ENCODE results near the gene PDE4DIP.
"Not testable (repeated sequence)": the region's sequence is repeated elsewhere in the genome, so short reads cannot be mapped to it uniquely, and the experiment has no call there.

- TF ChIP-seq POLR2AphosphoS5 (IDR thresholded peaks at IDR 0.05) = not testable (repeated sequence)
- TF ChIP-seq, protein P1, sequence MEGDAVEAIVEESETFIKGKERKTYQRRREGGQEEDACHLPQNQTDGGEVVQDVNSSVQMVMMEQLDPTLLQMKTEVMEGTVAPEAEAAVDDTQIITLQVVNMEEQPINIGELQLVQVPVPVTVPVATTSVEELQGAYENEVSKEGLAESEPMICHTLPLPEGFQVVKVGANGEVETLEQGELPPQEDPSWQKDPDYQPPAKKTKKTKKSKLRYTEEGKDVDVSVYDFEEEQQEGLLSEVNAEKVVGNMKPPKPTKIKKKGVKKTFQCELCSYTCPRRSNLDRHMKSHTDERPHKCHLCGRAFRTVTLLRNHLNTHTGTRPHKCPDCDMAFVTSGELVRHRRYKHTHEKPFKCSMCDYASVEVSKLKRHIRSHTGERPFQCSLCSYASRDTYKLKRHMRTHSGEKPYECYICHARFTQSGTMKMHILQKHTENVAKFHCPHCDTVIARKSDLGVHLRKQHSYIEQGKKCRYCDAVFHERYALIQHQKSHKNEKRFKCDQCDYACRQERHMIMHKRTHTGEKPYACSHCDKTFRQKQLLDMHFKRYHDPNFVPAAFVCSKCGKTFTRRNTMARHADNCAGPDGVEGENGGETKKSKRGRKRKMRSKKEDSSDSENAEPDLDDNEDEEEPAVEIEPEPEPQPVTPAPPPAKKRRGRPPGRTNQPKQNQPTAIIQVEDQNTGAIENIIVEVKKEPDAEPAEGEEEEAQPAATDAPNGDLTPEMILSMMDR (IDR thresholded peaks at IDR 0.05) = not testable (repeated sequence)
Measured at GRCh38 chr1:148828531-148828930, 15.7 kb upstream of the PDE4DIP start.

All from upper lobe of left lung (tissue), 4 donors.